ENCODE measurements around the gene STAC3.

Gene STAC3

DNA sequence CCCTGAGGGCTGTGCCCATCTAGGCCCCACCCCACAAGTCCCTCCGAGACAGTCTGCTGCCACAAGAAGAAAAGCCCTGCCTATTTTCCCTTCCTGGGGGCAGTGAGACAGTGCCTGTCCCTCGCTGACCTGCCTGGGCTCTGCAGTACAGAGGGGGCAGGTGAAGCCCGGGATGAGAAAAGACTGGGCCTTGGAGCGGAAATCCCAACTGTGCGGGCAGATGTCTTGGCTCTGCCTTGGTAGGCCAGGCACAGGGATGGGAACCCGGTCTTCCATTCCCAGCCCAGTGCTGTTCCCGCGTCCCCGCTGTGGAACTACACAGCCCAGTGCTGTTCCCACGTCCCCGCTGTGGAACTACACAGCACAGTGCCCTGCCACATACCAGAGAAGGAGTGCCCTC lies 47.2 kb downstream of the STAC3 start:
- no peak overlapping the region for H3K4me3 ChIP-seq (ENCODE audit: low read depth, low read length)
- H3K27me3 ChIP-seq (ENCODE audit: control insufficient read depth, insufficient read depth, low read length), result no peaks in the 10 kb centered on the region
- H3K36me3 ChIP-seq (ENCODE audit: control insufficient read depth, insufficient read depth, low read length), result peaks cover 93% of the 10 kb centered on the region
- H3K4me1 ChIP-seq (ENCODE audit: control insufficient read depth, insufficient read depth, low read length), result no peaks in the 10 kb centered on the region
- H3K27ac ChIP-seq (ENCODE audit: low read depth, low read length), result no peak overlapping the region
- no peak overlapping the region for H3K9ac ChIP-seq (ENCODE audit: low read length)
- no peaks in the 10 kb centered on the region for H3K9me3 ChIP-seq (ENCODE audit: control insufficient read depth, insufficient read depth, low read depth, low read length)

DNA sequence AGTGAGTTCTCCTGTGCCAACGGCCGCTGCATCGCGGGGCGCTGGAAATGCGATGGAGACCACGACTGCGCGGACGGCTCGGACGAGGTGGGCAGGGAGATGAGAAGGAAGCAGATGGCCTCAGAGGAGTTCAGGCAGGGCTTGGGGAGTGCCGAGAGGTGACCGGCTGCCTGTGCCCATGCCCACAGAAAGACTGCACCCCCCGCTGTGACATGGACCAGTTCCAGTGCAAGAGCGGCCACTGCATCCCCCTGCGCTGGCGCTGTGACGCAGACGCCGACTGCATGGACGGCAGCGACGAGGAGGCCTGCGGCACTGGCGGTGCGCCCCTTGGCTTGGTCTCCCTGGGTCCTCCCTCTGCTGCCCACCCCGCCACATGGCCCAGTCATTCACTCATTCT lies 47.8 kb downstream of the STAC3 start:
- no peaks in the 10 kb centered on the region for H3K9me3 ChIP-seq (ENCODE audit: control insufficient read depth, insufficient read depth, low read depth, low read length)
- H3K36me3 ChIP-seq (ENCODE audit: control insufficient read depth, insufficient read depth, low read length), result peaks cover 93% of the 10 kb centered on the region
- H3K9ac ChIP-seq (ENCODE audit: low read length), result no peak overlapping the region
- H3K27me3 ChIP-seq (ENCODE audit: control insufficient read depth, insufficient read depth, low read length), result no peaks in the 10 kb centered on the region
- no peak overlapping the region for H3K27ac ChIP-seq (ENCODE audit: low read depth, low read length)
- no peaks in the 10 kb centered on the region for H3K4me1 ChIP-seq (ENCODE audit: control insufficient read depth, insufficient read depth, low read length)
- H3K4me3 ChIP-seq (ENCODE audit: low read depth, low read length), result no peak overlapping the region

DNA sequence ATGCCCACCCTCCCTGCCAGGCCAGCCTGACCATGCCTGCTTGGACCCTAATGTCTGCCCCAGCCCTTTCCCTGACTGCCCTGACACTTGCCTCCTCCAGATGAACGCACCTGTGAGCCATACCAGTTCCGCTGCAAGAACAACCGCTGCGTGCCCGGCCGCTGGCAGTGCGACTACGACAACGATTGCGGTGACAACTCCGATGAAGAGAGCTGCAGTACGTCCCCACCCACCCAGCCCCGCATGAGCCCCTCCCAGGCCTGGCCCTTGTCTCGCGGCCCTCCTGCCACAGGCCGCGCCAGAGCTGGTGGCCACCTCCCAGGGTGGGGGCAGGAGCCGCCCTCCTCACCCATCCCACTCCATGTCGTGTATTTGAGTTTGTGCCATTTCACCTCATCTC lies 48.7 kb downstream of the STAC3 start:
- Histone ChIP-seq H3K9me3 (ENCODE audit: control insufficient read depth, insufficient read depth, low read depth, low read length) (no peaks in the 10 kb centered on the region), H3K36me3 (ENCODE audit: control insufficient read depth, insufficient read depth, low read length) (peaks cover 94% of the 10 kb centered on the region), H3K27ac (ENCODE audit: low read depth, low read length) (no peak overlapping the region), H3K27me3 (ENCODE audit: control insufficient read depth, insufficient read depth, low read length) (no peaks in the 10 kb centered on the region), H3K4me3 (ENCODE audit: low read depth, low read length) (no peak overlapping the region), H3K9ac (ENCODE audit: low read length) (no peak overlapping the region), H3K4me1 (ENCODE audit: control insufficient read depth, insufficient read depth, low read length) (no peaks in the 10 kb centered on the region)

DNA sequence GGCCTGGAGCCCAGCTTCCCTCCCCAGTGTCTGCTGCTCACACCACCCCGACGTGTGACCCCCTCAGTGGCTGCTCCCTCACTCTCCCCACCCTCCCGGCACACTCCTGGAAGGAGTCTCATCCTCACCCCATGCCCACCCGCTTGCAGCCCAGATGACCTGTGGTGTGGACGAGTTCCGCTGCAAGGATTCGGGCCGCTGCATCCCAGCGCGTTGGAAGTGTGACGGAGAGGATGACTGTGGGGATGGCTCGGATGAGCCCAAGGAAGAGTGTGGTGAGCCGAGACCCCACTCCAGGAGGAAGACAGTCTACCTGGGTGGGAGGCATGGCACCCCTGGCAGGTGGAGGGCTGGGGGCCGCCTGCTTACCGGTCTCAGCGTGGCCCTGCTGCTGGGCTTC lies 49.4 kb downstream of the STAC3 start:
- Histone ChIP-seq H3K9ac (ENCODE audit: low read length) (no peak overlapping the region), H3K9me3 (ENCODE audit: control insufficient read depth, insufficient read depth, low read depth, low read length) (no peaks in the 10 kb centered on the region), H3K27ac (ENCODE audit: low read depth, low read length) (no peak overlapping the region), H3K36me3 (ENCODE audit: control insufficient read depth, insufficient read depth, low read length) (peaks cover 99% of the 10 kb centered on the region), H3K27me3 (ENCODE audit: control insufficient read depth, insufficient read depth, low read length) (no peaks in the 10 kb centered on the region), H3K4me1 (ENCODE audit: control insufficient read depth, insufficient read depth, low read length) (no peaks in the 10 kb centered on the region), H3K4me3 (ENCODE audit: low read depth, low read length) (no peak overlapping the region)

DNA sequence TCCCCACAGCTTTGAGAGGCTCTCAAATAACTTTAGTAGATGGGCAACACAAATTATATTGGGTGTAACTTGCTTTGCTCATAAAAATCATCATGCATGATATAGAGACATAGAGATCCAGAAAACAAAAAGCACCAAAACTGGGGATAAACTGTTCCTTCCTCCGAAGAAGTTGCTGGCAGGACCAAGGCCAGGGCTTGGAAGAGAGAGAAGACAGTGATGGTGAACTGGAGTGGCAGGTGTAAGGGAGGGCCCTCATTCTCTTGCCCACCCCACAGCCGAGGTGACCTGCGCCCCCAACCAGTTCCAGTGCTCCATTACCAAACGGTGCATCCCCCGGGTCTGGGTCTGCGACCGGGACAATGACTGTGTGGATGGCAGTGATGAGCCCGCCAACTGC lies 49.8 kb downstream of the STAC3 start:
- no peaks in the 10 kb centered on the region for H3K4me1 ChIP-seq (ENCODE audit: control insufficient read depth, insufficient read depth, low read length)
- H3K9me3 ChIP-seq (ENCODE audit: control insufficient read depth, insufficient read depth, low read depth, low read length), result no peaks in the 10 kb centered on the region
- no peak overlapping the region for H3K4me3 ChIP-seq (ENCODE audit: low read depth, low read length)
- no peak overlapping the region for H3K9ac ChIP-seq (ENCODE audit: low read length)
- H3K27me3 ChIP-seq (ENCODE audit: control insufficient read depth, insufficient read depth, low read length), result no peaks in the 10 kb centered on the region
- H3K36me3 ChIP-seq (ENCODE audit: control insufficient read depth, insufficient read depth, low read length), result peaks cover 99% of the 10 kb centered on the region
- no peak overlapping the region for H3K27ac ChIP-seq (ENCODE audit: low read depth, low read length)

DNA sequence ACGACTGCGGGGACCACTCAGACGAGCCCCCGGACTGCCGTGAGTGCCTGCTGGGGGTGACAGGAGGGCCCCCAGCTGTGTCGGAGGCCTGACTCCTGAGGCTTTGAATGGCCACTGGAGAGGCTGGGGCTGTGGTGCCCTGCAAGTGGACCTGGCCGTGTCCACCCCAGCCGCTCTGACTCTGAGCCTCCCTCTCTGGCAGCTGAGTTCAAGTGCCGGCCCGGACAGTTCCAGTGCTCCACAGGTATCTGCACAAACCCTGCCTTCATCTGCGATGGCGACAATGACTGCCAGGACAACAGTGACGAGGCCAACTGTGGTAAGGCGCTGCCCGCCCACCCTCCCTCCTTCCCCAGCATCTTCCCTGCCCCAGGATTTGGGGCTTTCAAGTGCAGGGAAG lies 50.5 kb downstream of the STAC3 start:
- Histone ChIP-seq H3K27ac (ENCODE audit: low read depth, low read length) (no peak overlapping the region), H3K27me3 (ENCODE audit: control insufficient read depth, insufficient read depth, low read length) (no peaks in the 10 kb centered on the region), H3K4me3 (ENCODE audit: low read depth, low read length) (no peak overlapping the region), H3K9me3 (ENCODE audit: control insufficient read depth, insufficient read depth, low read depth, low read length) (no peaks in the 10 kb centered on the region), H3K4me1 (ENCODE audit: control insufficient read depth, insufficient read depth, low read length) (no peaks in the 10 kb centered on the region), H3K9ac (ENCODE audit: low read length) (no peak overlapping the region), H3K36me3 (ENCODE audit: control insufficient read depth, insufficient read depth, low read length) (peaks cover 99% of the 10 kb centered on the region)

DNA sequence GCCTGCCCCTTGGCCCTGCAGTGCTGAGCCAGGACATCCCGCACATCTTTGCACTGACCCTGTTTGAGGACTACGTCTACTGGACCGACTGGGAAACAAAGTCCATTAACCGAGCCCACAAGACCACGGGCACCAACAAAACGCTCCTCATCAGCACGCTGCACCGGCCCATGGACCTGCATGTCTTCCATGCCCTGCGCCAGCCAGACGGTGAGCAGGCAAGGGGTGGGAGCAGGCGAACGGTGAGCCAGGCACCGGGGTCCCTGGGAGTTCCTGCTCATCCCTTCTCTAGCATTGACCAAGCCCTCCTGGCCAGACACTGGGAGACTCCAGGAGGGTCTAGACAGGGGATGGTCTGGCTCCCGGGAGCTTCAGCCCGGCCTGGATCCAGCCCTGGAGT lies 51.8 kb downstream of the STAC3 start:
- Histone ChIP-seq H3K9ac (ENCODE audit: low read length) (no peak overlapping the region), H3K4me1 (ENCODE audit: control insufficient read depth, insufficient read depth, low read length) (no peaks in the 10 kb centered on the region), H3K9me3 (ENCODE audit: control insufficient read depth, insufficient read depth, low read depth, low read length) (no peaks in the 10 kb centered on the region), H3K36me3 (ENCODE audit: control insufficient read depth, insufficient read depth, low read length) (peaks cover 99% of the 10 kb centered on the region), H3K27ac (ENCODE audit: low read depth, low read length) (no peak overlapping the region), H3K4me3 (ENCODE audit: low read depth, low read length) (no peak overlapping the region), H3K27me3 (ENCODE audit: control insufficient read depth, insufficient read depth, low read length) (no peaks in the 10 kb centered on the region)

DNA sequence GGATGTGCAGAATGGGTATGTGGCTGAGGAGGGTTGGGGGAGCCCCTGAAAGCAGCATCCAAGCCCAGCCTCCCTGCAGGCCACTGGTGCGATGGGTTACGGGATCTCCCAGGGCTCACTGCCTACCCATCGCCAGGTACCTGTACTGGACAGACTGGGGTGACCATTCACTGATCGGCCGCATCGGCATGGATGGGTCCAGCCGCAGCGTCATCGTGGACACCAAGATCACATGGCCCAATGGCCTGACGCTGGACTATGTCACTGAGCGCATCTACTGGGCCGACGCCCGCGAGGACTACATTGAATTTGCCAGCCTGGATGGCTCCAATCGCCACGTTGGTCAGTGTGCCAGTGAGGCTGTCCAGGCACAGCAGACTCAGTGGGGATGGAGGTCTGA lies 52.7 kb downstream of the STAC3 start:
- Histone ChIP-seq H3K4me1 (ENCODE audit: control insufficient read depth, insufficient read depth, low read length) (no peaks in the 10 kb centered on the region), H3K9ac (ENCODE audit: low read length) (no peak overlapping the region), H3K27ac (ENCODE audit: low read depth, low read length) (no peak overlapping the region), H3K27me3 (ENCODE audit: control insufficient read depth, insufficient read depth, low read length) (no peaks in the 10 kb centered on the region), H3K4me3 (ENCODE audit: low read depth, low read length) (no peak overlapping the region), H3K9me3 (ENCODE audit: control insufficient read depth, insufficient read depth, low read depth, low read length) (no peaks in the 10 kb centered on the region), H3K36me3 (ENCODE audit: control insufficient read depth, insufficient read depth, low read length) (peaks cover 99% of the 10 kb centered on the region)

DNA sequence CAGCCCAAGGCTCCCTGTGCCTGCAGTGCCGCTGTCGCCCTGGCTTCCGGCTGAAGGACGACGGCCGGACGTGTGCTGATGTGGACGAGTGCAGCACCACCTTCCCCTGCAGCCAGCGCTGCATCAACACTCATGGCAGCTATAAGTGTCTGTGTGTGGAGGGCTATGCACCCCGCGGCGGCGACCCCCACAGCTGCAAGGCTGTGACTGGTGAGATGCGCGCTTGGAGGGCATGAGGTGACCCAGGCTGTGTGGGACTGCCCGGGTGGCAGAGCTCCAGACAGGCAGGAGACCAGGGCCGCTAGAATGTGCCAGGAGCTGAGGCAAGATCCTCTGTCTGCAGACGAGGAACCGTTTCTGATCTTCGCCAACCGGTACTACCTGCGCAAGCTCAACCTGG lies 54.0 kb downstream of the STAC3 start:
- no peak overlapping the region for H3K27ac ChIP-seq (ENCODE audit: low read depth, low read length)
- no peaks in the 10 kb centered on the region for H3K27me3 ChIP-seq (ENCODE audit: control insufficient read depth, insufficient read depth, low read length)
- no peak overlapping the region for H3K4me3 ChIP-seq (ENCODE audit: low read depth, low read length)
- no peak overlapping the region for H3K9ac ChIP-seq (ENCODE audit: low read length)
- H3K36me3 ChIP-seq (ENCODE audit: control insufficient read depth, insufficient read depth, low read length), result peaks cover 100% of the 10 kb centered on the region
- H3K4me1 ChIP-seq (ENCODE audit: control insufficient read depth, insufficient read depth, low read length), result no peaks in the 10 kb centered on the region
- H3K9me3 ChIP-seq (ENCODE audit: control insufficient read depth, insufficient read depth, low read depth, low read length), result no peaks in the 10 kb centered on the region

DNA sequence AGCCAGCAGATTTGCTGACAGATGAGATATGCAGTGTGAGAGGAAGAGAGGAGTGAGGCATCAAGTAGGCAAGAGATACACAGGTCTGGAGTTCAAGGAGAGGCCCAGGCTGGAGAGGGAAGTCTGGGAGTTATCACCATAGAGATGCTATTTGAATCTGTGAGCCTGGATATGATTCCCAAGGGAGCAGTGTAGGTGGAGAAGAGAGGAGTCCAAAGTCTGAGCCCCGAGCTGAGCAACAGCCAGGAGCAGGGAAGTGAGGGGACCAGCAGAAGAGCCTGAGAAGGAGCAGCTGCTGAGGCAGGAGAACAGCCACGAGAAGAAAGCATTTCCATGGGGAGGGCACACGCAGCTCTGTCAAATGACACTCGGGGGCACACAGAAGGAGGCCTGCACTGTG lies 54.5 kb downstream of the STAC3 start:
- Histone ChIP-seq H3K36me3 (ENCODE audit: control insufficient read depth, insufficient read depth, low read length) (peaks cover 100% of the 10 kb centered on the region), H3K27me3 (ENCODE audit: control insufficient read depth, insufficient read depth, low read length) (no peaks in the 10 kb centered on the region), H3K27ac (ENCODE audit: low read depth, low read length) (no peak overlapping the region), H3K4me1 (ENCODE audit: control insufficient read depth, insufficient read depth, low read length) (no peaks in the 10 kb centered on the region), H3K9ac (ENCODE audit: low read length) (no peak overlapping the region), H3K9me3 (ENCODE audit: control insufficient read depth, insufficient read depth, low read depth, low read length) (no peaks in the 10 kb centered on the region), H3K4me3 (ENCODE audit: low read depth, low read length) (no peak overlapping the region)

DNA sequence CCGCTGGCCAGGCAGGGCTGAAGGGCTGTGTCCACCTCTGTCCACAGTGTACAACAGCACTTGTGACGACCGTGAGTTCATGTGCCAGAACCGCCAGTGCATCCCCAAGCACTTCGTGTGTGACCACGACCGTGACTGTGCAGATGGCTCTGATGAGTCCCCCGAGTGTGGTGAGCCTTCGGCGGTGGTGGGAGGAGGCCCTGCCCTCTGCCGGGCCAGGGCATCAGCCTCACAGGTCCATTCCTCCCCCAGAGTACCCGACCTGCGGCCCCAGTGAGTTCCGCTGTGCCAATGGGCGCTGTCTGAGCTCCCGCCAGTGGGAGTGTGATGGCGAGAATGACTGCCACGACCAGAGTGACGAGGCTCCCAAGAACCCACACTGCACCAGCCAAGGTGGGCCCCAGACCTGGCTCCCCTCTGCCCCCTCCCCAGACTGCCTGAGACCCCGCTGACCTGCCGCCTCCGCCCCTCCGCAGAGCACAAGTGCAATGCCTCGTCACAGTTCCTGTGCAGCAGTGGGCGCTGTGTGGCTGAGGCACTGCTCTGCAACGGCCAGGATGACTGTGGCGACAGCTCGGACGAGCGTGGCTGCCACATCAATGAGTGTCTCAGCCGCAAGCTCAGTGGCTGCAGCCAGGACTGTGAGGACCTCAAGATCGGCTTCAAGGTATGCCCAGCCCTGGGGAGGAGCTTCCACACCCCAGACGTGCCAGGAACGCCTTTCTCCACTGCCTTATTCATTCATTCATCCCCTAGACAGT lies 55.2 kb downstream of the STAC3 start:
- Histone ChIP-seq H3K9me3 (ENCODE audit: control insufficient read depth, insufficient read depth, low read depth, low read length) (no peaks in the 10 kb centered on the region), H3K27me3 (ENCODE audit: control insufficient read depth, insufficient read depth, low read length) (no peaks in the 10 kb centered on the region), H3K4me3 (ENCODE audit: low read depth, low read length) (no peak overlapping the region), H3K36me3 (ENCODE audit: control insufficient read depth, insufficient read depth, low read length) (peaks cover 100% of the 10 kb centered on the region), H3K27ac (ENCODE audit: low read depth, low read length) (no peak overlapping the region), H3K4me1 (ENCODE audit: control insufficient read depth, insufficient read depth, low read length) (no peaks in the 10 kb centered on the region), H3K9ac (ENCODE audit: low read length) (no peak overlapping the region)

DNA sequence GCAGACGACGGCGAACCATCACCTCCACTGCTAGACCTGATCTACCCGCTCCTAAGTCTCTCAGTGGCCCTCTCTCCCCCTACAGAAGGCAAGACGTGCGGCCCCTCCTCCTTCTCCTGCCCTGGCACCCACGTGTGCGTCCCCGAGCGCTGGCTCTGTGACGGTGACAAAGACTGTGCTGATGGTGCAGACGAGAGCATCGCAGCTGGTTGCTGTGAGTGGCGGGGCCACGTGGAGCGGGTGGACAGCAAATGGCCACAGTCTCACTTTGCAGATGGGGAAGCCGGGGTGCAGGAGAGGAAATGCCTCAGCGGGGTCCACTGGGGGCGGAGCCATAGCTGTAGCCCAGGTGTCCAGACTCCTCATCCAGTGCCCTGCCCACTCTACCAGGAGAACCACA lies 55.8 kb downstream of the STAC3 start:
- no peak overlapping the region for H3K4me3 ChIP-seq (ENCODE audit: low read depth, low read length)
- no peaks in the 10 kb centered on the region for H3K4me1 ChIP-seq (ENCODE audit: control insufficient read depth, insufficient read depth, low read length)
- no peak overlapping the region for H3K9ac ChIP-seq (ENCODE audit: low read length)
- H3K9me3 ChIP-seq (ENCODE audit: control insufficient read depth, insufficient read depth, low read depth, low read length), result no peaks in the 10 kb centered on the region
- no peak overlapping the region for H3K27ac ChIP-seq (ENCODE audit: low read depth, low read length)
- H3K36me3 ChIP-seq (ENCODE audit: control insufficient read depth, insufficient read depth, low read length), result peaks cover 100% of the 10 kb centered on the region
- H3K27me3 ChIP-seq (ENCODE audit: control insufficient read depth, insufficient read depth, low read length), result no peaks in the 10 kb centered on the region

Data from HUES6 (cell line).